Measurements from ENCODE around the gene SLC41A2.

Gene SLC41A2

DNA sequence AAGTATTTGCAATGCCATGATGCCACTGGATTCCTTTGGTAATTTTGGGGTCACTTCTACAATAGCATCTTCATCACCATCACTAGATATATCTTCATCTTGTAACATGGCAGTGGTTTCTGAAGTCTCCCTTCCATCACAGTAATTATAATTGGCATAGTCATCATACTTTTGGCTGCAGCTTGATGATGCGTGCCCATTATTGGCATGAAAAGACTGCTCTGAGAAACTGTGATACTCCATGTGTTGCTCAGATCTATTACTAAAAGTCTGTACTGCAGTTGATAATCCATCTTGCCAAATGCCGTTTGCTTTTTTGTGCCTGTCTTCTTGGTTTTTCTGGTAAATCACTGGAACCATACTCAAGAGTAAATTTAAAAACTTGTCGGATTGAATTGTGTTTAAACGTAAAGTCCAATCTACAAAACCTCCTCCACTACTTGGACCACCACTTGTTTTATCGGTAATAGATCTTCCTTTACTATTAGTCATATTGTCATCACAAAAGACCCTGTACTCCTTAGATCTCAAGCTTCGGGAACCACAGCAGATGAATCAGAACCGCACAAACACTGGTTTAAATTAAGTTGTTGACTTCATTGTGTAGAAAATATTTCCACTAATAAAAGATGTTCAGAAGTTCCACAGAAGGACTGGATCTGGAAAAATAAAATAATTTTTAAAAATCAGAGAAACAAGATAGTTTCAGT lies 29.9 kb downstream of the SLC41A2 start:
- no peak for DNase-seq (ENCODE audit: low read depth)
- H3K9ac ChIP-seq (ENCODE audit: low read length): no peak overlapping the region
- H3K9me3 ChIP-seq (ENCODE audit: control insufficient read depth, low read length): no peaks in the 10 kb centered on the region
- H3K4me3 ChIP-seq (ENCODE audit: low read length): peak overlapping the region; percentile 8
- H3K4me1 ChIP-seq (ENCODE audit: control insufficient read depth, insufficient read depth, low read length): peaks cover 33% of the 10 kb centered on the region
- H3K27me3 ChIP-seq (replicated peaks; ENCODE audit: control insufficient read depth, insufficient read depth, low read length): no peaks in the 10 kb centered on the region
- peaks cover 6% of the 10 kb centered on the region for H3K36me3 ChIP-seq (ENCODE audit: control insufficient read depth, insufficient read depth, low read length, severe bottlenecking)

DNA sequence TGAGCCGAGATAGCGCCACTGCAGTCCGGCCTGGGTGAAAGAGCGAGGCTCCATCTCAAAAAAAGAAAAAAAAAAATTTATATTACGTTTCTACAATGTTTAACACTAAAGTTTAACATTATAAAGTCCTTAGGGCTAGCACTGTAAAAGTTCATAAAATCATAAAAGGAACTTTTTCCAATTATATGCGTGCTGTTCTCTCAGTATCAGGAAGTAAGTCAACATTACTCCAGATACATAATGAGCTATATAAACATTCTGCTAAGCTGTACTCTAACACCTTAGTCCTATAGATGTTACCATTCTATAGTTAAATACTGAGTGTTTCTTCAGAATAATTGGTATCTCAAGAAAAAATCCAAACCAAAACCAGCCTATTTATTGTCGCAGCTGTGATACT lies 32.6 kb downstream of the SLC41A2 start:
- Histone ChIP-seq H3K4me3 (ENCODE audit: low read length) (no peak overlapping the region), H3K36me3 (ENCODE audit: control insufficient read depth, insufficient read depth, low read length, severe bottlenecking) (peaks cover 11% of the 10 kb centered on the region), H3K9ac (ENCODE audit: low read length) (no peak overlapping the region), H3K4me1 (ENCODE audit: control insufficient read depth, insufficient read depth, low read length) (peaks cover 24% of the 10 kb centered on the region), H3K27me3 (replicated peaks; ENCODE audit: control insufficient read depth, insufficient read depth, low read length) (no peaks in the 10 kb centered on the region), H3K9me3 (ENCODE audit: control insufficient read depth, low read length) (peaks cover 7% of the 10 kb centered on the region)
- no peak for DNase-seq (ENCODE audit: low read depth)

GRCh38 chr12:104921340-104921739 lies 36.8 kb downstream of the SLC41A2 start:
- H3K27me3 ChIP-seq (replicated peaks; ENCODE audit: control insufficient read depth, insufficient read depth, low read length): no peaks in the 10 kb centered on the region
- DNase-seq (ENCODE audit: low read depth): no peak
- no peak overlapping the region for H3K9ac ChIP-seq (ENCODE audit: low read length)
- H3K4me1 ChIP-seq (ENCODE audit: control insufficient read depth, insufficient read depth, low read length): no peaks in the 10 kb centered on the region
- peak overlapping the region; percentile 1 for H3K4me3 ChIP-seq (ENCODE audit: low read length)
- H3K36me3 ChIP-seq (ENCODE audit: control insufficient read depth, insufficient read depth, low read length, severe bottlenecking): peaks cover 4% of the 10 kb centered on the region
- H3K9me3 ChIP-seq (ENCODE audit: control insufficient read depth, low read length): peaks cover 7% of the 10 kb centered on the region

- Histone ChIP-seq H3K36me3 (ENCODE audit: control insufficient read depth, insufficient read depth, low read length, severe bottlenecking) (no peaks in the 10 kb centered on the region), H3K4me3 (ENCODE audit: low read length) (no peak overlapping the region), H3K4me1 (ENCODE audit: control insufficient read depth, insufficient read depth, low read length) (peaks cover 32% of the 10 kb centered on the region), H3K9me3 (ENCODE audit: control insufficient read depth, low read length) (no peaks in the 10 kb centered on the region), H3K27me3 (replicated peaks; ENCODE audit: control insufficient read depth, insufficient read depth, low read length) (no peaks in the 10 kb centered on the region), H3K9ac (ENCODE audit: low read length) (no peak overlapping the region)
- DNase-seq (ENCODE audit: low read depth): no peak
Measured at GRCh38 chr12:104911942-104912341, 46.1 kb downstream of the SLC41A2 start.

DNA sequence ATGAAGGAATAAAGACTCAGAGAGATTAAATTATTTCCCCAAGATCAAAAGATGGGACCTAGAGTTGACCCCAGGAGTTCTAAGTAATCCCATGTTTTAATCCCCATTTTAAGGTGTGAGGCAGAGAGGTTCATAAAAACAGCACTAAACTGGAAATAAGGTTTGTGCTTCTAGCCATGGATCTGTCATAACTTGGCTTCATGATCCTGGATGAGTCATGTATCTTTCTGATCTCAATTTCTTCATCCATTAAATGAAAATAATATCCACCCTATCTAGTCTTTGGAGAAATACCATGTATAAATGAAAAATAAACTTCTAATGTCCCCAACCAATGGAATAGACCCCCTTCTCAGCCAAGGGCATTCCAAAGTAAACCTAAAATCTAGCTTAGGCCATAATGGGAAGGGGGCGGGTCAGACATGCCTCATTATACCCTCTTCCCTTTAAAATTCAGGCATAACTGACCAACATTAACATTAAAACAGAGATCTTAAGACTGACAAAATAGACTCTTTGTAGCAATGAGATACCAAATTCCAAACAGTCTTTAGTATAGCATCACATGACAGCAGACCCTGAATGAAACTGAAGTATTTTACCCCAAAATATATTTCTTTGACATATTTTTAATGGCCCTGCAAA lies 47.8 kb downstream of the SLC41A2 start:
- Histone ChIP-seq H3K4me1 (ENCODE audit: control insufficient read depth, insufficient read depth, low read length) (peaks cover 37% of the 10 kb centered on the region), H3K36me3 (ENCODE audit: control insufficient read depth, insufficient read depth, low read length, severe bottlenecking) (no peaks in the 10 kb centered on the region), H3K9ac (ENCODE audit: low read length) (peak overlapping the region; percentile 37), H3K9me3 (ENCODE audit: control insufficient read depth, low read length) (no peaks in the 10 kb centered on the region), H3K4me3 (ENCODE audit: low read length) (peak overlapping the region; percentile 58), H3K27me3 (replicated peaks; ENCODE audit: control insufficient read depth, insufficient read depth, low read length) (no peaks in the 10 kb centered on the region)
- peak; percentile 34 for DNase-seq (ENCODE audit: low read depth)

DNA sequence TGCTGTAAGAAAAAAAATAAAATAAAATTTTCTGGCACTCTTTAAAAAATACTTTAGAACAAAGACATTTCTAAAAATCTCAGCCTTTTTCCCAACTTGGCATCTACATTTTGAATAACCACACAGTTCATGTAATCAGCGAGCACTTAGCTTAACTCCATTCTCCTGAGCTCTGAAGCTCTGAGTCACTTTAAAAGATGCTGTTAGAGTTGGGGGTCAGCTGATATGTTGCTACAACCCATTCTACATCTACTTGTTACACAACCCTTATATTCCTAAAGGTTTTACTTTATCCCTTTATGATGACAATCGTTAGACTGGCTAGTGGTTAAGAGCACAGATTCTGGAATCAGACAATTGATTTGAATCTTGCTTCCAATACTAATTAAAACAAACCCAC lies 48.3 kb downstream of the SLC41A2 start:
- peak overlapping the region; percentile 58 for H3K4me3 ChIP-seq (ENCODE audit: low read length)
- H3K27me3 ChIP-seq (replicated peaks; ENCODE audit: control insufficient read depth, insufficient read depth, low read length): no peaks in the 10 kb centered on the region
- peak; percentile 22 for DNase-seq (ENCODE audit: low read depth)
- H3K9ac ChIP-seq (ENCODE audit: low read length): peak overlapping the region; percentile 63
- no peaks in the 10 kb centered on the region for H3K36me3 ChIP-seq (ENCODE audit: control insufficient read depth, insufficient read depth, low read length, severe bottlenecking)
- peaks cover 37% of the 10 kb centered on the region for H3K4me1 ChIP-seq (ENCODE audit: control insufficient read depth, insufficient read depth, low read length)
- no peaks in the 10 kb centered on the region for H3K9me3 ChIP-seq (ENCODE audit: control insufficient read depth, low read length)

All from adipocyte (in vitro differentiated cells).